GM21447 (cell line): ENCODE data around the gene RASGRF2.

Experiments
- ATAC-seq: cut with Tn5 transposase; IDR thresholded peaks from one replicate; pipeline ENCODE4 v1.9.1; 2021; ENCODE audit not compliant: unreplicated experiment

The RASGRF2 gene

DNA sequence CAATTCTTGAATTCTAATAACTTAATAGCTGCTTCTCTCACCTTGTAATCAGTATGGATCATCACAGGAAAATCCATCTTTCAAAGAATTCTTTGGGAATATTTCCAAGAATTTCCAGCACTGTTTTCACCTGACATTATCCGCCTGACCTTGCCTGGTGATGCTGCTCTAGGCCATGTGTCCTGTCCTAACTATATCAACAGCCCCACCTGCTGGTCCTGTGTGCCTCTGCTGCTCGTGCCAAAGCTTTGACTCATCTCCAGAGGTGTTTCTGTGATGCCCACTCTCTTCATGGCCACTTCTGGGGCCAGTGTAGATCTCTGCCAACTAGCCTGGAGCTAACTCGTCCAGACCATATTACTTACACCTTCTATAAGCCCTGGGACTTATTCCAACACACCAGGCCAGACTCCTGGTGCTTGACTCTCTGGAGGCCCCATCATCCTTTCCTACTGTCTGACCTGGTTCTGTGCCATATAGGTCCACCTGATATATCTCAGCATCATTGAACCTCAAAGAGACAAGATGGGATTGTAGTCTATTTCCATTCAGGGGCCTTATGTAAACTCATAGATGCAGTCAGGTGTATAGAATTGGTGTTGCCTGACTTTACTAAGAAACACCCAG is 205.4 kb downstream of the RASGRF2 start:
- peak; percentile 68 for ATAC-seq

DNA sequence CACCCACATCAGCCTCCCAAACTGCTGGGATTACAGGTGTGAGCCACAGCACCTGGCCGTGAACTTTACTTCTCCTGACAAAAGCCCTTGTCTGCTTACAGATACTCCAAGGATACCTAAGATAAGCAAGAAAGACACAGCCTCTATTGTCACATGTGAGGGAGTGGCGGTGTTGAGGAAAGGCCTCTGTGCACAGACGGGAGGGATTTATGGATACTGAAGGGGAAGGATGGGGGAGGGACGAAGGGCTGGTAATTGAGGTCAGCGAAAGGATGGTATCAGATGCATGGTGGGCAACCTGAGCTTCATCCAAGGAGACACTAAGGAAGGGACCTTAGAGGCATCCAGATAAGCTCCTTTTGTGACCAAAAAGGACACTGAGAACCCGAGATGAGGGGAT is 206.3 kb downstream of the RASGRF2 start:
- no peak for ATAC-seq

DNA sequence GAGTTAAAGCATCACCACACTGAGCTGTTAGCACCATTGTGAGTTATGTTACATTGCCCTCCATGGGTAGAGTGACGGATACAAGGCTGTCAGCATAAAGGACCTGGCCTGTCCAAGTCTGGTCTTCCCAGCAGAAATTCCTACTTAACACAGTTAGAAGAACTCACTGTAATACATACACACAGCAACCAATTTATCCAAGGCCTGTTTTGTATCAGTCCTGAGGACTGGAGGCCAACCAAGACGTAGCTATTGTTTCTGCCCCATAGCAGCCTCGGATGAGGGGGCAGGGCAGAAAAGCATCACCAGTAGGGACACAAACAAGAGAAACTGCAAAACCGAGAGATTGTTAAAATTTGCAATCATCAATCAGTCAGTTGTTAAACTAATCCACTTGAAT is 206.9 kb downstream of the RASGRF2 start:
- no peak for ATAC-seq

DNA sequence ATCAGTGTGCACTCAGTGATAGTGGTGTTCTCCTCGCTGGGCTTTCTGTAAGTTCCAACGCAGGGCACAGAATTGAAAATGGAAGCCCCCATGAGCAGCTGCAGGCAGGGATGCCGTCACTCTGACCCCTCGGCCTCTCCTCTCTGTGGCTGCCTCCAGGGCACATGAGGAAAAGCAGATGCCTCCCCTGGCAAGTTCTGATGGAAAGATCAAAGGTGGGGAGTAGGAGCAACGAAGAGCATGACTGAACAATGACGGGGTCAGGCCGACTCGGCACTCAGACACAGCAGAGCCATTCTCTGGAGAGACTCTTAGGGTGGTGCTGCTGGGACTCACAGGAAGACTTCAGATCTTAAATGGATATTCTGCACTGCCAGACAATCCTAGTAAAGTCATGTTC is 207.4 kb downstream of the RASGRF2 start:
- no peak for ATAC-seq

DNA sequence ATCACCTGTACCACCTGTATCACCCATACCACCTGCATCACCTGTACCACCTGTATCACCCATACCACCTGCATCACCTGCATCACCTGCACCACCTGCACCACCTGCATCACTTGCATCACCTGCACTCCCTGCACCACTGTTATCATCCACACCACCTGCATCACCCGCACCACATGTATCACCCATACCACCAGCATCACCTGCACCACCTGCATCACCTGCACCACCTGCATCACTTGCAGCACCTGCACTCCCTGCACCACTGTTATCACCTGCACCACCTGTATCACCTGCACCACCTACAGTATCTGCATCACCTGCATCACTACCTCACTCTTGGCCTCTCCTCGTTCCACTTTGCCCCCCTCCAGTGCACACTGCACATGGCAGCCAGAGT is 209.8 kb downstream of the RASGRF2 start:
- ATAC-seq, result no peak

DNA sequence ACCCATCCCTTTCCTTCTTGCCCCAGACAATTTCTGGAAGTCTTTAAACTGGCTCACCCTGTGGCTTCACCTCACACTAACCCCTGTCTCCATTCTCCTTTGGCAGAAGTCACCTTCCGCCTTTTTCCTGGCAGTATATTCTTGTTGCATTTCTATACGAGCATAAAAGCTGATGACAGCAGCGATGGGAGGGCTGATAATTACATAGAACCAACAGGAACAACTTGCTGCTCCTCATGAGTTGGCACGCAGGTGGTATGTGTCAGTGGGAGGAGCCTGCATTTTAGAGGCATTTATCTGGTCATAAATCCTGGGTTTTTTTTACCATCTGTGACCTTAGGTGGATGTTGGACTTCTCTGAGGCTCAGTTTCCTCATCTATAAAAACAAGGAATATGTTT is 211.6 kb downstream of the RASGRF2 start:
- ATAC-seq, result no peak

DNA sequence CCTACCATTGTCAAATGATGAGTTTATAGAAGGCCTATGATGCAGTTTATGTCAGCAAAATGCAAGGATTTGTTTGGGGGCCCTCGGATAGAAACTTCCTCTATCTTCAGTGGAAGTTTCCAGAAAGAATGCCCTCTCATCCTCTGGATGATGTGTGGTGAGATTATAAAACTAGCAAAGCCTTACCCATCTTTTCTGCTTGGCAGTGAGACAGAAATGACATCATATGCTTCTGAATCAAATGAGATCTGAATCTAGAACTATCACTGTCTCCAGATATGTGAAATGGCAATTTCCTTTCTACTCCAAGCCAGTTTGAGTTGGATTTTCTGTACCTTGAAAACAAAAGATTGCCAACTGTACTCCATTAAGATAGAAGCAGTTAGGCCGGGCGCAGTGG is 212.5 kb downstream of the RASGRF2 start:
- ATAC-seq, result no peak

DNA sequence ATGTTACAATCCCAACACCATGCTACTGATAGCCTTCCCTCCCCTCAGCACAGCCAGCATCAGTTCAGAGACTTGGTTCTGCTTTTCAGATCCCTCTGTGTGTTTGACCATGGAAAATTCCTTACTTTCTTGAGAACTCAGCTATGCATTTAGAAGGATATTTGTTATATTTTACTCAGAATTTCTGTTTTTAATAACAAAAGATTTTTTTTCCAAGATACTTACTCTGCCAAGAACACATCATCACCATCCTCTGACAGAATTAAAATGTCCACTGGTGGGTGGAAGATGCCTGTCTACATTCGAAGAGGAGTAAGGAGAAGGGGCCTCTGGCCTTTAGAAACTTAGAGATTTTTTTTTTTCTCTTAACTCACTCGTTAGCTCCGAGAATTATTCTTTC is 216.9 kb downstream of the RASGRF2 start:
- no peak for ATAC-seq

DNA sequence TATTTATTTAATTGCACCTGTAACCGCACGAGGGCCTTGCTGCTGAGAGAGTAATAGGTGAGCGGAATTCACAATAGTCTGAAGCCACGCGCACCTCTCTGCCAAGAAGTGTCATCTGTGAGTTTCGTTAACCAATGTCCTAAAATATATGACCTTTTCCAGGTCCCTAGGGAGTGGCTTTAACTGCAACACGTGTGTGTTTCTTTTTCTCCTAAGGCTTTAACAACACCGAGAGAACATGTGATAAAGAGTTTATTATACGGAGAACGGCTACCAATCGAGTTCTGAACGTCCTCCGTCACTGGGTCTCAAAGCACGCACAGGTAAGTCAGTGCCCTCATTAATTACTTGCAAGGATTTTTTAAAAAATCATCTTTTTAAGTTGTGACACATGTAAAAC is 219.8 kb downstream of the RASGRF2 start:
- ATAC-seq, result no peak

DNA sequence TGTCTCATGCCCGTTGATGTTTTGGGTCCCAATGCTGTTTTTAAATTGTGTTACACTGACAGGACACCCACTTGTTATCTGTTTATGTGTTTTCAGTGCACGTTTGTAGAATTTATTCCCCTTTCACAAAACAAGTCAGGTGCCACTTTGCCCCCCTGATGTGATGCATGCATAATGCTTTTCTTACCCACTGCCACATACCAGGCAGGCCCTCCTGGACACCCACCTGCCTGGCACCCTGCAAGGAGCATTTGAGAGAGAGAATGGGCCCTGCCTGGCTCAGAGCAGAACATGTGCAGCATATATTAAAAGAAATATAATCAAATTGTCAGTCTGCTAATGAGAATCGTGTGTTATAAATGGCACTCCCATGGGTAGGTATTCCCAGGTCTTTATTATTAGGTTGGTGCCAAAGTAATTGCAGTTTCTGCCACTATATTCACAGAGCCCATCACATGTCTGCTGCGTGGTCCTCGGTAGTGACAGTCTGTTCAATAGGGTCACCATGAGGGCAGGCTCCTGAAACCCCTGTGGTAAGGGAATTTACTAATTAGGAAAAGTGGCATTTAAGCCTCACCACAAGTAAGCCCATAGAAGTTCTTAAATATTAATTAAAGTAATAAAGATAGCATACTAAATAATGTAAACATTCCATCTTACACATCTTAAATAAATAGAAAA is 220.8 kb downstream of the RASGRF2 start:
- no peak for ATAC-seq

DNA sequence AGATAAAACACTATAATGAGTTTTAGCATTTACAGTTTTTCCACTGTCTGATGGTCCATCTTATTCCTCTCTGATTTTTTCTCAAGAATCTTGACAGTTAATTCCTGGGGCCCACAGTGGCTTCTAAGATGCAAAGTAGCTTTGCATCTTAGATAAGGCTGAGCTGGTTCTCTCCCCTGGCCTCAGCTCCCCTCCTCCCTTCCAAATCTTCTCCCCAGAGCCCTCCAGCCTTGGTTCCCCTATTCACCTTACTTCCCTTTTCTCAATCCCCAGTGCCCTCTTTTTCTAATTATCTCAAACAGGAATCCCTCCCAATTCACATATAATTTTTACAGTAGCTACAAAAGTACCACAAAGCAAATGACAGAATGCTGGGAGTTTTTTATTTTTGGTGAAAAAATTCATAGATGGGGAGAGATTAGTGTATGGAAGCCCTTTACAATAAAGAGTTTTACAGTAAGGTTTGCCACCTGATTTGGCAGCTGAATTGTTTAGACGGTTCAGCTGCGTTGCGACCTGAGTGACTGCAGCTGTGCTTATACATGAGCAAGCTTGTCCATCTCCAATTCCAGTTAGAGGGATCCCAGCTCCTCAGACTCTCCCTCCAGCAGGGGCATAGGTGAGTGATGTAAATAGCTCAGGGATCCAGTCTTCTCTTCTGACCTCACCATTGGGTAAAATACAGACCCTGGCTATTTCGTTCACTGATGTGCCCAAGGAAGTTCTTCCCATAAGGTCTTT is 221.6 kb downstream of the RASGRF2 start:
- ATAC-seq, result no peak

DNA sequence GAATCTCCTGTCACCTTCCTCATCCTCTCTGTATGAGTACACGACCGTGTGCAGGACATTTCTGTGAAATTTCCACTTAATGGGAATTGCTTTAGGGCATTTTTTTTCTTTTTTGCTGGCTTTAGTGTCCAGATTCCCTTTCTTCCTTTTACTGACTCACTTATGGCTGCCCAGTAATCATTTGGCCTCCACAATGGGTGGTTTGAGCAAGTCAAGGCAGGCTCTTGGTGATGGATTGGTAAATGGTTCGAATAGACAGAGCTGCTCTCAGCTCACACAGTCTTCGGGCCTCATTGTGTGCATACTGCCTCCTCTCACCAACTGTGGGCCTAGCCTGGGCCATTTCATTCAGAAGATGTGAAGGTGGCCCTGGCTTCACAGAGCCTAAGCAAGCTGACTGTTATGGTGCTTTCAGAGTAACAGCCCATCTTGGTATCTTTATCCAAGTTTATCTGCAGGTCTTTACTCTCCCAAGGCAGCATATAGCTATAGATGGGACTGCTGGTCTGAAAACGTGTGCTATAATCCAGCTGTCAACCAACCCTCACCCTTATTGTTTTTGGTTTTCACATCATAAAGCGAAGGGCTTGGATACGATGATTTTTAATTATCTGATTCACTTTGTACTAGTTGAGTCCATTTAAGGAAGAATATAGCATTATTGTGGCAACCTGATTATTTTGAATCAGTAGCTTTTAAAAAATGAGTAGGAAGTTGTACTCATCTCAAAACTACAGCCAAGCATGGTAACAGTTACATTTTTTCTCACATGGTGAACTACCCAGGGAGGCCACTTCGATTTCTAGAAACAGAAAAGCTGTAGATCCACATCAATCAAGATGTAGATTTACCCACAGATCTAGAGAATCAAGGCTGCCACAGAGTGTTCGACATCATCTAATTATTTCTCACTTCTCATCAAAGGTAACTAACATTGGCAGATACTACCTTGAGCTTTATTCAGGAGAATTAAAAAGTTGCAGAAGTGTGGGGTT is 222.5 kb downstream of the RASGRF2 start:
- no peak for ATAC-seq

DNA sequence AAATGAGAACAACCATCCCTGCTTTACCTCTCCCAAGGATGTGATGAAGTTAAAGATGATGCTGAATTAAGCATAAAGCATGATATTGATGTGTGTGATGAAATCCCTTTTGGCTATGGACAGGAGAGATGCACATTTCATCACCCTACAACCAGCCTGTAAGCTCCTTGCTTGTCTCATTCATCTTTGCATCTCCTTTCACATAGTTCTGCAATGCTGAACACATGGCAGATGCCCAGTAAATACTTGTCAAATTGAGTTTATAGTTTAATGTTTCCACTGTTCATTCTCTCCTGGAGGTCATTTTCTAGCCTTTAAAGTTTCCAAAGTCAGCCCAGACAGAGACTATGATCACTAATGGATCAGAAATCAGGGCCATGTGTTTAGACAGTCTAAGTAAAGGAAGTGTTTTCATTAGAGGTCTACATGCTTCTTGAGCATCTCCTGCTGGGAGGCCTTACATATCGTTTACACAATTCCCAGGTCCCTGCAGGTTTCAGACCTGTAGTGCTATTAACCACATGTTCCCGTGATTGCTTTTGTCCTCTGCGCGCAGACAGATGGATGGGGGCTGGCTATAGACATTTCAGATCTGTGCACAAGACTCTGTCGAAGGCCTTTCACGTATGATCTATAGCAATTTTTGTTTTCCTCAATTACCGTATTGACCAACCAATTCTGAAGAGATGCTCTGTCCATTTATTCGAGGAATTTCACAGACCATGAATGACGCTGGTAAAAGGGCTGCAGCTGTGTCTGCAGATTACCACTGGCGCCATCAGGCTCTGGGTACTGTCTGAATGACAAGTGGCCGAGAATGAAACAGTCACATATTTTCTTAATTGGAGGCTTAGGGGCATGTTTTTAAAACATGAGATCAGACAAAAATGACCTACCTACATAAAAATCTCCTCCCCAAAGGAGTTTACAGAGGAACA is 223.9 kb downstream of the RASGRF2 start:
- no peak for ATAC-seq

DNA sequence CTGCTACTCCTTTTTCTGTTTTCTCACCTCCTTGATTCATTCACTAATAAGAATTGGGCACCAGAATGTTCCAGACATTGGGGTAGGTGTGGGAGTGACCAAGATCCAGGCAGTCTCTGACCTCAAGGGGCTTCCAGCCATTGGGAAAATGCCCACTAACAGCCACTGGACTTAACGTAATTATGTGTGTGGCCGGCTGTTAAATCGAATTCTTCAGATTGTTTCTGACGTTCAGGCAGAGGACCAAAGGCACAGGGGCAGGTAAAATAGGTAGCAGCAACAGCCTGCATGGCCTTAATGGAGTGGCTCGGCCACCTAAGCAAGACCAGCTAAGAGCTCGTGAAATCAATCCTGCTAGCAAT is 224.6 kb downstream of the RASGRF2 start:
- no peak for ATAC-seq

DNA sequence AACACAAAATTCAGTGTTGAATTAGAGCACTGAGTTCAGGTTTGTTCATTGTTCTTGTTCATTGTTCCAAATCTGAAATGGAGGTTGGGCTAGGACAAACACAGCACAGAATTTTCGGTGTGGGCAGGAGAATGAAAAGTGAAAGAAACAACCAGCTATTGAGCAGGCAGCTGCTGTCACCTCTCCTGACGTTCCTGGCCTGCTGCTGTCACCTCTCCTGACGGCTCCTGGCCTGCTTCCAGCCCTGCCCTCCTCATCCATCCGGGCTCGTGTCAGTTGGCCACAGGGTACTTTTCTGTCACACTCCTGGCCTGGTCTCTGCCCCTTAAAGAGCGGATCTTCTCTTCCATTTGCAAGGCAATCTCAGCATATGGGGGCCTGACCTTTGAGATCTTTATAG is 227.7 kb downstream of the RASGRF2 start:
- ATAC-seq, result no peak

DNA sequence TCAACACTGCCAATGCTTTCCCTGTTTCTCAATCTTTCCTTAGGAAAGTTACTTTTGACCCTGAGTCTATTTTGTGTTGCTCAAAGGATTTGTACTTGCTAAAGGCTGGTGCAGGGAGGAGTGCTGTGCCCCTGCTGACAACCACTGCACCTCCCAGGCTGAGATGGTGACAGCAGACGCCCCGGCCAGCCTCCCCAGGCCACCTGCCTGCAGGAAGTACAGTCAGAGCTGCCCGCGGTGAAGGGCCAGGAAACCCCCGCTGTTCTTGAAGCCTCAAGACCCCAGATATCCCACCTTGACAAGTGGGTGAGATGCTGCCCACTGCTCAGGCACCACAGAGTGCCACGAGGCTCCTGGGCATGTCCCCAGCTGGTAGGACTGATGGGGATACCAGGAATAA is 228.8 kb downstream of the RASGRF2 start:
- ATAC-seq, result no peak

DNA sequence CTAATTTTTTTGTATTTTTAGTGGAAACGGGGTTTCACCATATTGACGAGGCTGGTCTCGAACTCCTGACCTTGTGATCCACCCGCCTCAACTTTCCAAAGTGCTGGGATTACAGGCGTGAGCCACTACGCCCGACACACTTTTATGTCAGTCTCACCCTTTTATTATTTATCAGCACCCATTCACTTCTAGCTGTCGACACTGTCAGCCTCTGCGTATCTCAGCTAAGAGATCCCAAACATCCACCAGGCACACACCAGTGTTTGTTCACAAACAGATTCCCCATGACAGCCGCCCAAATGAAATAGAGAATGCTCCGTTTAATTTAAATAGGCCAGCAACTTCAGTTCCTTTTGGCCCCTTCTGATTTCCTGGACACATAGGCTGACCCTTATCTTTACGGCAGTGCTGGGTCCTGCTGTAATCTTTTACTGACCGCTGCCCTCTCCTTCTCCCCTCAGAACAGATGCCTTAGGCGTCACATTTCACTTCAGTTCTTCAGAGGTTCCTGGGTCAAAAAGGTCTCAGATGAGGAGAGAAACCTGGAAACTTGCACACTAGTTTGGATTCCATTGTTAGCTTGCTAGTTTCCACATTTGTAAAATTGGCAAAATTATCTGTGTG is 229.8 kb downstream of the RASGRF2 start:
- ATAC-seq, result no peak

DNA sequence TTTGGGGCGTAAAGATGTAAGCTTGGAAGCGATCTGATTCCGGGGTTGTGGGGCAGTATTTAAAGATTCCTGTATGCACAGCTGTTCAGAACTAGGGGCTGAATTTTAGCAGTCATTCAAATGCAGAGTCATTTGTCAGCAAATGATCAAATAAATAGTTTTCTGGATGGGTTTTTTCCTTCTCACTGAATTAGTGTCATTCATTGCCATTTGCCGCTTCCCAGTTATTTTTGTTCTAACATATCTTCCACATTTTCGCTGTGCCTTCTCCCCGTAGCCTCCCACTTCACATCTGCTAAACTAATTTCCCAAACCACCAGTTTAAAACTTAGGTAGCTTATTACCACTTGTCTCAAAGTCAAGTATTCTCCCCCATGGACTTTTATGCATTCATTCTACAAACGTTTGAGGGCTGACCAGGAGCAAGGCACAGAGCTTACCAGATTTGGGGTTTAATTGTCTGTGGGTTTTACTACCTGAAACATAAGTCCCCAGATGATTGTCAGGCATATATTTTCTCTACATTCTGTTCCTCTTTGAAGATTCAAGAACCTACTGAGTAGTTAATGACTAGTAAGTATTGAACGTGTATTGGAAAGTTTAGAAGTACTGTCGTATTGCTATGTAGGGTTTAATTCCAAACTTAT is 231.7 kb downstream of the RASGRF2 start:
- ATAC-seq, result no peak

DNA sequence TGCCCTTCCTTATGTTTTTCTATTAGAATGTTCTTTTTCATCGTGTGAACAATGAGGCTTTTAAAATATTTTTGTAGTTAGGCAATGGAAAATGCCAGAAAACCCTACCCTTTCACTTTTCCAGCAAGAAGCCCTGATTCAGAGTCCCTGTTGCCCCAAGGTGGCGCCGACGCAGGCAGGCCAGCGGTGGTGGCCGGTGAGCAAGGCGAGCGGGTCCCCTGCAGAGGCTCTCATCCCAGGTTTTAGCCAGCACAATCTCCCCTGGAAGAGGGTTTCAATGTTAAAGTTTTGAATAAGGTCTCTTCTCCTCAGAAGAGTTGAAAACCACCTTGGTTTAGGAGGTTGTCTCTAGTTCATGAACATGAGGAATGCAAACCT is 232.2 kb downstream of the RASGRF2 start:
- ATAC-seq, result no peak
